ENCODE results near the gene MYO15B.
"Not testable (repeated sequence)": the region's sequence is repeated elsewhere in the genome, so short reads cannot be mapped to it uniquely, and the experiment has no call there.

The MYO15B gene

DNA sequence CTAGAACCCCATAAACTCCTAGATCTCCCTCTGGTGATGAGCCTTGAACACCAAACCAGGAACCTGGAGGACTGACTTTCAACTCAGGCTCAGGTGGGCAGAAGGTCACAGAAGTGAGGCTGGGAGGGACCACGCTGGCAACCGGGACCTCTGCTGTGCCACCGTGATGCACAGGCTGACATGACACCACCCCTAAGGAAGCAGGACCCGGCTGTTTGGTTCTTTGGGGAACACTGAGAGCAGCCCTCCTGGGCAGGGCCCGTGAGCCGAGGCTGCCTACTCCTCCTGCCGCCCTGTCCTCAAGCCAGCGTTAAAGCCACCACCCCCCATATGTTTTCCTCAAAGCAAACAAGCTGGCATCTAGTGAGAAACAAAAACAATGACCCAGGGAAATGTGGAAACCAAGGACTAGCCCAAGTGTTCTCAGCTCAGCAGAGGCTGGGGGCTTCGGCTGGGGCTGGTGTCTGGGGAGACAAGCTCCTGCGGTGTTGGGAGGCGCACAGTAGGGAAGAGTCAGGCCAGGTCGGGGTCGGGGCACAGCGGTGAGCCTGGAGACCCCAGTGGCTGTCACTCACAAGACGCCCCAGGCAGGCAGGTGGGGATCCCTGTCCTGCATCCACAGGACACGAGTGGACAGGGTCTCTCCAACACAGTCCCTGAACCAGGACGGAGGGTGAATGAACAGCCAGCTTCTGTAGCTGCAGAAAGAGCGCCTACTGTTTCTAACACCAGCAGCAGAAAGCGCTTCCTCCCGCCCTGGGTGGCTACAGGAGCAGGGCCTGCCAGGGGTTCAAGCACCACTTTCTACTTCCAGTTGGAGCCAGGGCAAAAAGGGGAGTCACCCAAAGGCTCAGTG, 47.4 kb downstream of the MYO15B start:
- H3K4me3 ChIP-seq (ENCODE audit: low read length), result no peak overlapping the region
- DNase-seq (ENCODE audit: low read depth), result no peak
- no peak for TF ChIP-seq CTCF (conservative IDR thresholded peaks at IDR 0.05; ENCODE audit: low read length)

- DNase-seq (ENCODE audit: low read depth), result no peak
- TF ChIP-seq CTCF (conservative IDR thresholded peaks at IDR 0.05; ENCODE audit: low read length), result no peak
- no peak overlapping the region for H3K4me3 ChIP-seq (ENCODE audit: low read length)
These were observed 48.1 kb downstream of the MYO15B start for GRCh38 chr17:75635610-75636202.

DNA sequence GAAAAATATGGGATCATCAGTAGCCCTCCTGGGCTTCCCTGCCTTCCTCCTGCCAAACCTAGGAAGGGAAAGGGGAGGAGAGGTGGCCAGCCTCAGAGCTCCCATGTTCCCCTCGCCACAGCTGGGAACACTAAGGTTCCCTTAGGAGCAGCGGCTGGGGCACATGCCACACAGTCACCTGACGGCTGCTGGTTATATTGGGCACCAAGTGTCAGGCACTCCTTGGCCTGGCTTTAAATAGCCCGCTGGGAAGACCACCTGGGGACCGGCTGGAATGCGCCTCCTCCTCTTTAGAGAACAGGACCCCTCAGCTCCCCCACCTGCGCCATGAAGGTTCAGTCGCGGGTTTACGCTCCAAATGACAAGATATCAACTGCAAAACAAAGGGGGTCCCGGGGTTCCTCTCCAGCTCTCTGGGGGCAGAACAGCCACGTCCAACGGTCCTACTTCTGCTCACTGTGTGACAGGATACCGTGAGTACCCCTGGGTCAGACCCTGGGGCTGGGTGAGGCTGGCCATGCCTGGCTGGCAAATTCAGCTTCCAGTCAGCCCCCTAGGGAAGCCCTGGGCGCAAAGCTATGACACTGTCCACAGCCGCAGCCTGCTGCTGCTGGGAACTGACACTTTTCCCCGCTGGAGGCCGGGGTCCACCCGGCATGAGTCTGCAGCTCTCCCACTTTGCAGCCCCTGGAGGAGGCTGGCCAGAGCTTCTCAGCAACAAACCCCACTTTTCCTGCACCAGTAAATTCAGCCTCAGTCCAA, 49.0 kb downstream of the MYO15B start:
- TF ChIP-seq CTCF (conservative IDR thresholded peaks at IDR 0.05; ENCODE audit: low read length), result no peak
- DNase-seq (ENCODE audit: low read depth), result no peak
- H3K4me3 ChIP-seq (ENCODE audit: low read length), result no peak overlapping the region

GRCh38 chr17:75637143-75637538, 49.5 kb downstream of the MYO15B start:
- DNase-seq (ENCODE audit: low read depth), result no peak
- no peak for TF ChIP-seq CTCF (conservative IDR thresholded peaks at IDR 0.05; ENCODE audit: low read length)
- H3K4me3 ChIP-seq (ENCODE audit: low read length), result no peak overlapping the region

DNA sequence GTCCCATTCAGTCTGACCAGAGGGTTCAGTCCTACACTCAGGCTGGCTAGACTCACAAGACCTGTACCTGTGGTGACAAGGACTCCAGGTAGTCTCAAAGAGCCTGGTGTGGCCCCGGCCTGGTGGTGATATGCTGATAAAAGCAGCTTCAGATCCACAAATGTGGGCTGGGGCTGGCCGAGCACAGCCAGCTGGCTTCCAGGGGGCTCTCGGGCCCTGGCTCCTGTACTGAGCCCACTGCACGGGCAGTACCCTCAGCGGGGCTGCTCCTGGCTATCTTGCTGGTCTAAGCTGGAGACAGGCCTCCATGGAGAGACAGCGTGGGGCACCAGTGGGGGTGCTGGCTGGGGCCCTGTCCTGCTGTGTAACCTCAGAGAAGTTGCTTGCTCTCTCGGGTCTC, 50.0 kb downstream of the MYO15B start:
- no peak for TF ChIP-seq CTCF (conservative IDR thresholded peaks at IDR 0.05; ENCODE audit: low read length)
- H3K4me3 ChIP-seq (ENCODE audit: low read length), result no peak overlapping the region
- no peak for DNase-seq (ENCODE audit: low read depth)

DNA sequence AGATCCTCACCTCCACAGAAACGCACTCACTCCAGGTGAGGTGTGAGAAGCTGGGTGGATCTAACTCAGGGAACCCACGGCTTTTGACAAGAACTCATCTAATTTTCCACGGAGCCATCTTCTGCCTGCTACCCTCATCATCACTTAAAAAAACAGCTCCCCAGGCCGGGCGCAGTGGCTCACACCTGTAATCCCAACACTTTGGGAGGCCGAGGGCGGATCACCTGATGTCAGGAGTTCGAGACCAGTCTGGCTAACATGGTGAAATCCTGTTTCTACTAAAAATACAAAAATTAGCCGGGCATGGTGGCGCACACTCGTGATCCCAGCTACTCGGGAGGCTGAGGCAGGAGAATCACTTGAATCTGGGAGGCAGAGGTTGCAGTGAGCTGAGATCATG, 50.4 kb downstream of the MYO15B start:
- not testable (repeated sequence) for H3K4me3 ChIP-seq (ENCODE audit: low read length); DNase-seq (ENCODE audit: low read depth)

DNA sequence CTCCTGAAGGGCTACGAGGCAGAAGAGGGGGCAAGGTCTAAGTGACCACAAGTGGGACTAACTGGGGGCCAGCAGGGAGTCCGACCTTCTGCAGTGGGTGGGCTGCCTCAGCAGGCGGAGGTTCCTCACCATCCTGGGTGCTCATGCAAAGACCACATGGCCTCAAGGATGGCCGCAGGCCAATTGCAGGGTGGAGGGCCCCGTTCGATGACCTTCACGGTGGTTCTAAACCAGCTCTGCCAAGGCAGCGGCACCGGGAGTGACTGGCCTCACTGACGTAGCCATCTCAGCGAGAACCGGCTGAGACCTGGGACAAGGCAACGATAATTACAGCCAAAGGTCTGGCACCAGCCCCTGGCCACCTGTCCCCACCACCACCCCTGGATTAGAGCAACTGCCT, 51.3 kb downstream of the MYO15B start:
- no peak for TF ChIP-seq CTCF (conservative IDR thresholded peaks at IDR 0.05; ENCODE audit: low read length)
- DNase-seq (ENCODE audit: low read depth), result no peak
- H3K4me3 ChIP-seq (ENCODE audit: low read length), result no peak overlapping the region
